Activated naive CD4-positive, alpha-beta T cell treated with anti-CD3 and anti-CD28 coated beads, Interleukin-2, amount 10 ng/mL, durations not matched to agents 7 days and 5 days (primary cell): Measurements from ENCODE around the gene ZNF467.

ENCODE experiments used
- CTCF ChIA-PET: fragments of 350-600 bp; sonication (Branson Sonifier 250); formaldehyde crosslinking; loops from one replicate; lab custom pipeline; 2021; ENCODE audit warnings: antibody characterized with exemption; lab: Charles Lee
- DNase-seq: peaks from one replicate; pipeline ENCODE4 v3.0.0-alpha.2; 2020
- H3K27ac Mint-ChIP-seq: one replicate; pipeline ENCODE4 v1.8.0; 2021; ENCODE audit warnings: mild to moderate bottlenecking, moderate library complexity, mixed read lengths
- H3K27me3 Mint-ChIP-seq: one replicate; pipeline ENCODE4 v1.8.0; 2021; ENCODE audit warnings: mild to moderate bottlenecking, mixed read lengths
- H3K36me3 Mint-ChIP-seq: one replicate; pipeline ENCODE4 v1.8.0; 2021; ENCODE audit warnings: mixed read lengths
- H3K4me1 Mint-ChIP-seq: one replicate; pipeline ENCODE4 v1.8.0; 2021; ENCODE audit warnings: mixed read lengths
- H3K4me3 Mint-ChIP-seq: one replicate; pipeline ENCODE4 v1.8.0; 2021; ENCODE audit warnings: mild to moderate bottlenecking, moderate library complexity, mixed read lengths
- H3K9me3 Mint-ChIP-seq: one replicate; pipeline ENCODE4 v1.8.0; 2021; ENCODE audit warnings: mixed read lengths

ZNF467 gene

GRCh38 chr7:149788300-149788851, 15.0 kb upstream of the ZNF467 start:
- CTCF ChIA-PET: interaction anchor here (0.5 to 5.2 kb wide), 5 partner anchors 14 to 306 kb away, joined by 3 to 36 read pairs (median 3); partner anchors contain the start of gene ZNF862
- DNase-seq: no peak
- Mint-ChIP-seq H3K27ac (no peak overlapping the region), H3K27me3 (peaks cover 59% of the 10 kb centered on the region), H3K4me1 (peaks cover 2% of the 10 kb centered on the region), H3K9me3 (no peaks in the 10 kb centered on the region), H3K4me3 (no peak overlapping the region), H3K36me3 (no peaks in the 10 kb centered on the region)

- no peak overlapping the region for H3K4me3 Mint-ChIP-seq
These were observed 14.3 kb upstream of the ZNF467 start for GRCh38 chr7:149787428-149788299.

GRCh38 chr7:149785983-149786382, 12.6 kb upstream of the ZNF467 start:
- DNase-seq: no peak
- CTCF ChIA-PET: interaction anchor here (0.6 to 1.8 kb wide), 2 partner anchors 14 to 79 kb away, joined by 3 to 4 read pairs; no protein-coding TSS in a partner anchor
- H3K27me3 Mint-ChIP-seq: peaks cover 36% of the 10 kb centered on the region
- no peak overlapping the region for H3K4me3 Mint-ChIP-seq
- peaks cover 2% of the 10 kb centered on the region for H3K4me1 Mint-ChIP-seq
- H3K36me3 Mint-ChIP-seq: no peaks in the 10 kb centered on the region
- H3K27ac Mint-ChIP-seq: no peak overlapping the region
- H3K9me3 Mint-ChIP-seq: no peaks in the 10 kb centered on the region

More at GRCh38 chr7:149787428-149788299, 14.3 kb upstream of the ZNF467 start:
- no peak for DNase-seq
- peaks cover 2% of the 10 kb centered on the region for H3K4me1 Mint-ChIP-seq
- CTCF ChIA-PET: interaction anchor here (0.5 to 5.2 kb wide), 5 partner anchors 14 to 306 kb away, joined by 3 to 36 read pairs (median 3); partner anchors contain the start of gene ZNF862
- peaks cover 52% of the 10 kb centered on the region for H3K27me3 Mint-ChIP-seq
- H3K9me3 Mint-ChIP-seq: no peaks in the 10 kb centered on the region
- no peaks in the 10 kb centered on the region for H3K36me3 Mint-ChIP-seq
- H3K27ac Mint-ChIP-seq: no peak overlapping the region

GRCh38 chr7:149785402-149785801, 12.0 kb upstream of the ZNF467 start:
- Mint-ChIP-seq H3K9me3 (no peaks in the 10 kb centered on the region), H3K4me3 (no peak overlapping the region), H3K27ac (no peak overlapping the region), H3K4me1 (no peaks in the 10 kb centered on the region), H3K36me3 (no peaks in the 10 kb centered on the region), H3K27me3 (peaks cover 30% of the 10 kb centered on the region)
- CTCF ChIA-PET: interaction anchor here (0.6 to 1.8 kb wide), 2 partner anchors 14 to 78 kb away, joined by 3 to 4 read pairs; no protein-coding TSS in a partner anchor
- no peak for DNase-seq

GRCh38 chr7:149784251-149784608, 10.8 kb upstream of the ZNF467 start:
- no peaks in the 10 kb centered on the region for H3K9me3 Mint-ChIP-seq
- no peak for DNase-seq
- no peak overlapping the region for H3K4me3 Mint-ChIP-seq
- peaks cover 20% of the 10 kb centered on the region for H3K27me3 Mint-ChIP-seq
- H3K36me3 Mint-ChIP-seq: no peaks in the 10 kb centered on the region
- no peak overlapping the region for H3K27ac Mint-ChIP-seq
- CTCF ChIA-PET: interaction anchor here (1.8 kb wide), 1 partner anchor 16 kb away, joined by 4 read pairs; no protein-coding TSS in a partner anchor
- H3K4me1 Mint-ChIP-seq: no peaks in the 10 kb centered on the region

- Mint-ChIP-seq H3K4me1 (no peaks in the 10 kb centered on the region), H3K36me3 (no peaks in the 10 kb centered on the region), H3K4me3 (no peak overlapping the region), H3K27me3 (peaks cover 15% of the 10 kb centered on the region), H3K9me3 (no peaks in the 10 kb centered on the region), H3K27ac (no peak overlapping the region)
- CTCF ChIA-PET: no interaction called here
- no peak for DNase-seq
These were observed 10.2 kb upstream of the ZNF467 start for GRCh38 chr7:149783386-149784250.

GRCh38 chr7:149782682-149783345, 9.4 kb upstream of the ZNF467 start:
- no peak for DNase-seq
- Mint-ChIP-seq H3K4me3 (no peak overlapping the region), H3K9me3 (no peaks in the 10 kb centered on the region), H3K27ac (no peak overlapping the region), H3K4me1 (no peaks in the 10 kb centered on the region), H3K36me3 (no peaks in the 10 kb centered on the region), H3K27me3 (peaks cover 15% of the 10 kb centered on the region)
- CTCF ChIA-PET: interaction anchor here (0.5 to 0.9 kb wide), 2 partner anchors 25 to 121 kb away, joined by 3 read pairs; no protein-coding TSS in a partner anchor

- Mint-ChIP-seq H3K27me3 (peaks cover 18% of the 10 kb centered on the region), H3K4me1 (no peaks in the 10 kb centered on the region), H3K36me3 (no peaks in the 10 kb centered on the region), H3K27ac (no peak overlapping the region), H3K4me3 (no peak overlapping the region), H3K9me3 (no peaks in the 10 kb centered on the region)
- CTCF ChIA-PET: interaction anchor here (0.5 to 0.9 kb wide), 2 partner anchors 26 to 120 kb away, joined by 3 read pairs; no protein-coding TSS in a partner anchor
- DNase-seq: no peak
These were observed 8.5 kb upstream of the ZNF467 start for GRCh38 chr7:149781921-149782320.

- H3K4me1 Mint-ChIP-seq: no peaks in the 10 kb centered on the region
- peaks cover 27% of the 10 kb centered on the region for H3K27me3 Mint-ChIP-seq
- CTCF ChIA-PET: interaction anchor here (1.0 kb wide), 1 partner anchor 9 kb away, joined by 3 read pairs; no protein-coding TSS in a partner anchor
- no peak for DNase-seq
- no peak overlapping the region for H3K4me3 Mint-ChIP-seq
- no peaks in the 10 kb centered on the region for H3K9me3 Mint-ChIP-seq
- no peaks in the 10 kb centered on the region for H3K36me3 Mint-ChIP-seq
- no peak overlapping the region for H3K27ac Mint-ChIP-seq
These were observed 7.4 kb upstream of the ZNF467 start for GRCh38 chr7:149780636-149781419.

GRCh38 chr7:149780056-149780455, 6.7 kb upstream of the ZNF467 start:
- H3K4me3 Mint-ChIP-seq: no peak overlapping the region
- CTCF ChIA-PET: interaction anchor here (0.8 kb wide), 1 partner anchor 38 kb away, joined by 3 read pairs; no protein-coding TSS in a partner anchor
- H3K27me3 Mint-ChIP-seq: peaks cover 34% of the 10 kb centered on the region
- DNase-seq: no peak
- no peaks in the 10 kb centered on the region for H3K9me3 Mint-ChIP-seq
- no peak overlapping the region for H3K27ac Mint-ChIP-seq
- no peaks in the 10 kb centered on the region for H3K36me3 Mint-ChIP-seq
- H3K4me1 Mint-ChIP-seq: no peaks in the 10 kb centered on the region

GRCh38 chr7:149779502-149779805, 6.1 kb upstream of the ZNF467 start:
- no peak overlapping the region for H3K27ac Mint-ChIP-seq
- no peaks in the 10 kb centered on the region for H3K9me3 Mint-ChIP-seq
- no peak for DNase-seq
- H3K27me3 Mint-ChIP-seq: peaks cover 40% of the 10 kb centered on the region
- CTCF ChIA-PET: interaction anchor here (0.8 kb wide), 1 partner anchor 37 kb away, joined by 3 read pairs; no protein-coding TSS in a partner anchor
- H3K4me1 Mint-ChIP-seq: no peaks in the 10 kb centered on the region
- H3K4me3 Mint-ChIP-seq: no peak overlapping the region
- no peaks in the 10 kb centered on the region for H3K36me3 Mint-ChIP-seq

GRCh38 chr7:149778696-149779501, 5.5 kb upstream of the ZNF467 start:
- no peaks in the 10 kb centered on the region for H3K4me1 Mint-ChIP-seq
- H3K9me3 Mint-ChIP-seq: no peaks in the 10 kb centered on the region
- CTCF ChIA-PET: no interaction called here
- H3K27ac Mint-ChIP-seq: no peak overlapping the region
- no peak for DNase-seq
- no peak overlapping the region for H3K4me3 Mint-ChIP-seq
- peaks cover 46% of the 10 kb centered on the region for H3K27me3 Mint-ChIP-seq
- no peaks in the 10 kb centered on the region for H3K36me3 Mint-ChIP-seq
